OCI-LY1 (cell line): ENCODE measurements around the gene SERBP1.

Experiments
- H2AFZ ChIP-seq: fragments of 200-600 bp; sonication (generic), shearing (Covaris generic); 2 replicates; pipeline ENCODE4 v1.6.0; 2014; ENCODE audit warnings: antibody characterized with exemption, mild to moderate bottlenecking, low read length
- H3F3A ChIP-seq: fragments of 200-600 bp; sonication (generic), shearing (Covaris generic); 2 replicates; pipeline ENCODE4 v1.6.0; 2014; ENCODE audit warnings: mild to moderate bottlenecking, antibody characterized with exemption, low read length, moderate library complexity; ENCODE audit not compliant: insufficient read depth
- H3K27ac ChIP-seq: fragments of 200-600 bp; sonication (generic); 2 replicates; pipeline ENCODE4 v1.5.1; 2014; ENCODE audit warnings: low read length, mixed run types, mild to moderate bottlenecking, low read depth; ENCODE audit not compliant: poor library complexity, severe bottlenecking
- H3K27me3 ChIP-seq: fragments of 200-600 bp; sonication (generic); 2 replicates; pipeline ENCODE4 v1.6.0; 2014; ENCODE audit warnings: antibody characterized with exemption, mild to moderate bottlenecking, low read length, moderate library complexity; ENCODE audit not compliant: insufficient read depth
- H3K36me3 ChIP-seq: fragments of 200-600 bp; sonication (generic); 2 replicates; pipeline ENCODE4 v1.6.1; 2014; ENCODE audit warnings: mild to moderate bottlenecking, antibody characterized with exemption, low read length, moderate library complexity, mixed read lengths; ENCODE audit not compliant: insufficient read depth
- H3K4me1 ChIP-seq: fragments of 200-600 bp; sonication (generic); 2 replicates; pipeline ENCODE4 v1.5.1; 2014; ENCODE audit warnings: mild to moderate bottlenecking, low read length, moderate library complexity; ENCODE audit not compliant: insufficient read depth, severe bottlenecking
- H3K4me2 ChIP-seq: fragments of 200-600 bp; sonication (generic), shearing (Covaris generic); 2 replicates; pipeline ENCODE4 v1.6.1; 2014; ENCODE audit warnings: low read length
- H3K4me3 ChIP-seq: fragments of 200-600 bp; sonication (generic); 2 replicates; pipeline ENCODE4 v1.5.1; 2014; ENCODE audit warnings: low read length, low read depth, mild to moderate bottlenecking, mixed read lengths; ENCODE audit not compliant: poor library complexity, severe bottlenecking
- H3K79me2 ChIP-seq: fragments of 200-600 bp; shearing (Covaris generic); 2 replicates; pipeline ENCODE4 v1.6.1; 2016; ENCODE audit warnings: mixed run types, low read length, mixed read lengths; ENCODE audit not compliant: insufficient read depth
- H3K9ac ChIP-seq: fragments of 200-600 bp; sonication (generic), shearing (Covaris generic); 2 replicates; pipeline ENCODE4 v1.6.1; 2014; ENCODE audit warnings: mild to moderate bottlenecking, low read length, mixed read lengths
- H3K9me2 ChIP-seq: fragments of 200-600 bp; sonication (generic), shearing (Covaris generic); 2 replicates; pipeline ENCODE4 v1.6.1; 2014; ENCODE audit warnings: low read depth, mild to moderate bottlenecking, low read length, mixed read lengths
- H3K9me3 ChIP-seq: fragments of 200-600 bp; shearing (Covaris generic); 2 replicates; pipeline ENCODE4 v1.6.1; 2014; ENCODE audit warnings: low read length, mixed read lengths
- H4K20me1 ChIP-seq: fragments of 200-600 bp; sonication (generic), shearing (Covaris generic); 2 replicates; pipeline ENCODE4 v1.6.0; 2016; ENCODE audit warnings: mild to moderate bottlenecking, low read length; ENCODE audit not compliant: insufficient read depth
- CTCF ChIP-seq: fragments of 200-600 bp; sonication (generic), shearing (Covaris generic); IDR thresholded peaks from 2 replicates; pipeline ENCODE4 v1.5.1; 2017; ENCODE audit warnings: mild to moderate bottlenecking, antibody characterized with exemption, low read length, moderate library complexity, mixed read lengths
- EZH2 ChIP-seq: fragments of 200-600 bp; sonication (generic), shearing (Covaris generic); IDR thresholded peaks from 2 replicates; pipeline ENCODE4 v1.8.0; 2017; ENCODE audit warnings: borderline replicate concordance, mixed run types, mild to moderate bottlenecking, antibody characterized with exemption, low read length, moderate library complexity, mixed read lengths

The SERBP1 gene

GRCh38 chr1:67407498-67407897 lies 22.7 kb downstream of the SERBP1 start:
- no peak for TF ChIP-seq CTCF
- no peak for TF ChIP-seq EZH2
- H3K79me2 ChIP-seq, result no peaks in the 10 kb centered on the region
- peaks cover 8% of the 10 kb centered on the region for H3F3A ChIP-seq
- no peak overlapping the region for H2AFZ ChIP-seq
- no peaks in the 10 kb centered on the region for H3K4me1 ChIP-seq
- H3K9me3 ChIP-seq, result no peaks in the 10 kb centered on the region
- no peak overlapping the region for H3K9ac ChIP-seq
- no peaks in the 10 kb centered on the region for H3K27me3 ChIP-seq
- no peaks in the 10 kb centered on the region for H4K20me1 ChIP-seq
- no peak overlapping the region for H3K27ac ChIP-seq
- no peak overlapping the region for H3K4me2 ChIP-seq
- no peaks in the 10 kb centered on the region for H3K9me2 ChIP-seq
- H3K36me3 ChIP-seq, result peaks cover 51% of the 10 kb centered on the region
- no peak overlapping the region for H3K4me3 ChIP-seq

GRCh38 chr1:67405473-67406245 lies 24.5 kb downstream of the SERBP1 start:
- TF ChIP-seq EZH2 (no peak), CTCF (no peak)

GRCh38 chr1:67404212-67404620 lies 26.0 kb downstream of the SERBP1 start:
- Histone ChIP-seq H3K9ac (no peak overlapping the region), H3K36me3 (peaks cover 19% of the 10 kb centered on the region), H2AFZ (no peak overlapping the region), H4K20me1 (no peaks in the 10 kb centered on the region), H3K79me2 (no peaks in the 10 kb centered on the region), H3K4me1 (no peaks in the 10 kb centered on the region), H3K27me3 (no peaks in the 10 kb centered on the region), H3K4me3 (no peak overlapping the region), H3K9me2 (no peaks in the 10 kb centered on the region), H3K4me2 (no peak overlapping the region), H3K9me3 (no peaks in the 10 kb centered on the region), H3F3A (peaks cover 8% of the 10 kb centered on the region), H3K27ac (no peak overlapping the region)
- no peak for TF ChIP-seq CTCF
- TF ChIP-seq EZH2, result no peak

More at GRCh38 chr1:67405473-67406245, 24.5 kb downstream of the SERBP1 start:
- H4K20me1 ChIP-seq, result no peaks in the 10 kb centered on the region
- H3K9me2 ChIP-seq, result no peaks in the 10 kb centered on the region
- no peaks in the 10 kb centered on the region for H3K27me3 ChIP-seq
- no peak overlapping the region for H3K4me3 ChIP-seq
- H2AFZ ChIP-seq, result no peak overlapping the region
- no peak overlapping the region for H3K4me2 ChIP-seq
- peaks cover 8% of the 10 kb centered on the region for H3F3A ChIP-seq
- no peaks in the 10 kb centered on the region for H3K4me1 ChIP-seq
- H3K27ac ChIP-seq, result no peak overlapping the region
- H3K9me3 ChIP-seq, result no peaks in the 10 kb centered on the region
- no peak overlapping the region for H3K9ac ChIP-seq
- H3K79me2 ChIP-seq, result no peaks in the 10 kb centered on the region
- H3K36me3 ChIP-seq, result peaks cover 34% of the 10 kb centered on the region
